HCT116 (cell line): ENCODE measurements around the gene CFAP119. TPM values are rescaled to one million over a fixed set of nuclear protein-coding genes. Genes with fewer than 3 reads are reported as not detected.

Experiments used
- ATAC-seq: fragments of 200-7000 bp; cut with Tn5 transposase; 2 replicates; pipeline ENCODE4 v1.9.1; 2020; ENCODE audit warnings: mild to moderate bottlenecking, moderate library complexity
- BruUV-seq: library from RNA; stranded (reverse); fragments of 400-500 nt; replicated peaks from 2 replicates; lab custom pipeline; 2021; lab: Mats Ljungman, UMichigan
- CTCF ChIA-PET: fragments of 300-600 bp; sonication (Branson Sonifier 250); formaldehyde crosslinking; loops from one replicate; lab custom pipeline; 2021; ENCODE audit warnings: antibody characterized with exemption; lab: Charles Lee
- POLR2A ChIA-PET: fragments of 300-600, 350-600 bp; sonication (Branson Sonifier 250); formaldehyde crosslinking; loops from one replicate; lab custom pipeline; 2021; ENCODE audit warnings: antibody characterized with exemption; lab: Charles Lee
- RAD21 ChIA-PET, 2 experiments: fragments of 300-600 bp; sonication (Branson Sonifier 250); formaldehyde crosslinking; loops; one replicate each; lab custom pipeline; 2023; ENCODE audit warnings: low total read pairs in 2 of 2; ENCODE audit not compliant: uncharacterized antibody in 2 of 2, unreplicated experiment in 2 of 2, low non-redundant PET in 1 of 2; lab: Charles Lee
- DNase-seq: peaks from one replicate; pipeline ENCODE4 v3.0.0-alpha.2; 2010; ENCODE audit warnings: low read depth, low spot score
- H2AFZ ChIP-seq: fragments of 200-600 bp; shearing (Covaris generic), sonication (generic); 2 replicates; pipeline ENCODE4 v1.6.1; 2017; ENCODE audit warnings: low read depth, mixed run types, mixed read lengths, antibody characterized with exemption, low read length; ENCODE audit not compliant: poor library complexity, severe bottlenecking
- H3K27ac ChIP-seq: 2 replicates; pipeline ENCODE4 v1.5.1; 2012; ENCODE audit warnings: low read depth, low read length
- H3K27me3 ChIP-seq: fragments of 200-600 bp; sonication (generic); 2 replicates; pipeline ENCODE4 v1.6.1; 2016; ENCODE audit warnings: mixed run types, low read length, mixed read lengths; ENCODE audit not compliant: insufficient read depth
- H3K36me3 ChIP-seq, 2 experiments: fragments of 200-500 bp in 1 of 2; fragments of 200-600 bp in 1 of 2; sonication (Bioruptor generic) in 1 of 2; sonication (generic) in 1 of 2; 2 replicates each; pipeline versions ENCODE4 v1.5.1 to v1.6.1; 2014 to 2016; ENCODE audit warnings: low read length in 2 of 2, inconsistent platforms in 1 of 2, mixed read lengths in 1 of 2, mixed run types in 1 of 2; ENCODE audit not compliant: insufficient read depth in 2 of 2, control insufficient read depth in 1 of 2
- H3K4me1 ChIP-seq, 2 experiments: fragments of 200-600 bp in 1 of 2; sonication (generic) in 1 of 2; 2 replicates each; pipeline versions ENCODE4 v1.5.1 to v1.6.1; 2012 to 2017; ENCODE audit warnings: low read length in 2 of 2, inconsistent platforms in 1 of 2, mild to moderate bottlenecking in 1 of 2, mixed read lengths in 1 of 2, mixed run types in 1 of 2, moderate library complexity in 1 of 2; ENCODE audit not compliant: insufficient read depth in 2 of 2, control insufficient read depth in 1 of 2
- H3K4me2 ChIP-seq: fragments of 200-600 bp; sonication (generic); 2 replicates; pipeline ENCODE4 v1.6.1; 2017; ENCODE audit warnings: mixed run types, low read length, mixed read lengths
- H3K4me3 ChIP-seq, 2 experiments: fragments of 200-600 bp in 1 of 2; sonication (generic) in 1 of 2; replicated peaks in 1 of 2; 2 replicates each; pipeline ENCODE4 v1.5.1; 2011 to 2016; ENCODE audit warnings: low read length in 2 of 2, control low read depth in 1 of 2, low read depth in 1 of 2, mild to moderate bottlenecking in 1 of 2, mixed read lengths in 1 of 2, mixed run types in 1 of 2
- H3K79me2 ChIP-seq: fragments of 200-600 bp; sonication (generic); 2 replicates; pipeline ENCODE4 v1.6.1; 2017; ENCODE audit warnings: mild to moderate bottlenecking, mixed run types, low read length, moderate library complexity, mixed read lengths; ENCODE audit not compliant: insufficient read depth
- H3K9ac ChIP-seq: fragments of 200-600 bp; sonication (generic); 2 replicates; pipeline ENCODE4 v1.6.1; 2016; ENCODE audit warnings: low read length, mixed read lengths
- H3K9me2 ChIP-seq: fragments of 200-600 bp; sonication (generic), shearing (Covaris generic); 2 replicates; pipeline ENCODE4 v1.6.1; 2017; ENCODE audit warnings: mixed run types, mild to moderate bottlenecking, moderate library complexity; ENCODE audit not compliant: insufficient read depth
- H3K9me3 ChIP-seq, 2 experiments: fragments of 200-500 bp in 1 of 2; fragments of 200-600 bp in 1 of 2; sonication (Bioruptor generic) in 1 of 2; sonication (generic) in 1 of 2; 2 replicates each; pipeline ENCODE4 v1.6.1; 2014 to 2017; ENCODE audit warnings: low read length in 2 of 2, mixed read lengths in 2 of 2, inconsistent platforms in 1 of 2, low read depth in 1 of 2, mild to moderate bottlenecking in 1 of 2, mixed run types in 1 of 2, moderate library complexity in 1 of 2; ENCODE audit not compliant: control insufficient read depth in 1 of 2, insufficient read depth in 1 of 2
- H4K20me1 ChIP-seq: fragments of 200-600 bp; sonication (generic), shearing (Covaris generic); 2 replicates; pipeline ENCODE4 v1.6.1; 2017; ENCODE audit warnings: mixed run types, mild to moderate bottlenecking, moderate library complexity; ENCODE audit not compliant: insufficient read depth
- EZH2 ChIP-seq: fragments of 200-600 bp; sonication (generic); IDR thresholded peaks from 2 replicates; pipeline ENCODE4 v1.6.1; 2017; ENCODE audit warnings: antibody characterized with exemption, mixed run types
- POLR2AphosphoS5 ChIP-seq: IDR thresholded peaks from 2 replicates; pipeline ENCODE4 v1.6.1; 2011; ENCODE audit warnings: mild to moderate bottlenecking, low read depth, low read length, moderate library complexity
- SP1 ChIP-seq: IDR thresholded peaks from 2 replicates; pipeline ENCODE4 v1.6.1; 2012; ENCODE audit warnings: low read depth
- TCF7L2 ChIP-seq: IDR thresholded peaks from 2 replicates; pipeline ENCODE4 v1.7.0; 2011; ENCODE audit warnings: borderline replicate concordance, inconsistent platforms; ENCODE audit not compliant: insufficient read depth, insufficient read length; ENCODE audit errors: extremely low read depth
- ZNF274 ChIP-seq: fragments of 200-500 bp; sonication (Bioruptor generic); IDR thresholded peaks from 2 replicates; pipeline ENCODE4 v1.6.1; 2014; ENCODE audit warnings: mild to moderate bottlenecking, low read depth, low read length, inconsistent platforms
- intact Hi-C: fragments of 100-400 bp; cut with micrococcal nuclease; formaldehyde crosslinking; loops from 2 replicates; pipeline ENCODE4 v1.10.0; 2022
- total RNA-seq: library from RNA; stranded (reverse); gene quantifications from one replicate; pipeline ENCODE4 v1.2.1, GENCODE V29; 2021; ENCODE audit not compliant: unreplicated experiment

CFAP119 gene
- total RNA-seq, 1 experiment from 2014 or later: 12.6 TPM

DNA sequence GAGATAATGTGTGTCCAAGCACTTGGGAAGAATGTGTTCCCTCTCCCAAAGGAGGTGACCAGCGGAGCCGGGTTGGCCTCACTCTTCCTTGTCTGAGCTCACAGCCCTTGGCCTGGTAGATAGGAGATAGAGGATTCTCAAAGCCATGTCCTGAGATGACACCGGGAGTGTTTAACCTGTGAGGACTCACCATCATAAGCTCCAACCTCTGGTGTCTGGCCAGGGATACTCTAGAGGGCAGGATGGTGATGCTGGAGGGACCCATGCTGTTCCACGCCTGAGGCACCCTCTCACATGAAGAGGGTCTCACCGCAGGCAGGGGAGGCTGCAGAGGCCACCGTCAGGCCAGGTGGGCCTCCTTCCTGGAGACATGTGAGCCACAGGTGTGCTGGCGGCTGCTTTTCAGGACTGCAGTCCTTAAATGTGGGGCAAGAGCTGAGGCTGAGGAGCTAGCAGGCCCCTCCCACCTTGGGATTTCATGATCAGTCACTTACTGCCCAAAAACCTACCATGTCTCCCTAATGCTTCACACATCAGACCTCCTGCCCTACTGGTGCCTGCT lies 31.7 kb upstream of the CFAP119 start:
- RAD21 ChIA-PET: no interaction called here
- CTCF ChIA-PET: no interaction called here
- no peaks in the 10 kb centered on the region for H3K4me1 ChIP-seq

DNA sequence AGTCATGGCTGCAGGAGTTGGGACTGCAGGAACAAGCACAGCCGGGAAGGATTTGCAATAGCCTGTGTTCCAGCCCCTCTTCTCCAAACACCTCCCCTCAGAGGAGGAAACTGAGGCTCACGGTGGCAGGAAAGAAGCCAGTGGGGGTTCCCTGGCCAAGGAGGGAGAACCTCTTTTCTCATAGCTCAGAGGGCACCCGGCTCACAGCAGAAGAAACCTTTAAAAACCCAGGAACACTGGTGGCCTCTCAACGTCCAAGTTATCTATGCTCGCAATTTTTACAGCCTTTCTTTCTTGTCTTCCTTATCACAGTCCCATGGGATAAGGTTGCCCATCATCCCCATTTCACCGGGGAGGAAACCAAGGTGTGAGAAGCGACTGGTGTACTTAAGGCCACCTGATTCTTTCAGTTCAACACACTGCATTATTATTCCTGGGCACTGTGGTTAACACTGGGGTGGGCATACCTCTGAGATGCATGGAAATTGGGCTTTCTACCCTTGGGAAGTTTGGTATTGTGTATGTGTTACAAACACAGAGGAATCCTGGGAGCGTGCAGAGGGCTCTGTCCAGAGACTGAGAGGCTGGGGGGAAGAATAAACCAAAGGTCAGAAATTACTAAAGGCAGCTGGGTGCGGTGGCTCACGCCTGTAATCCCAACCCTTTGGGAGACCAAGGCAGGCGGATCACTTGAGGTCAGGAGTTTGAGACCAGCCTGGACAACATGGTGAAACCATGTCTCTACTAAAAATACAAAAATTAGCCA lies 25.9 kb upstream of the CFAP119 start:
- intact Hi-C loops: loop anchor here (1.0 to 5.0 kb wide), 3 partner anchors 18 to 135 kb away; partner anchors contain the start of gene FBXL19
- H4K20me1 ChIP-seq: no peaks in the 10 kb centered on the region
- peak overlapping the region; percentile 98 for H3K4me2 ChIP-seq
- peak overlapping the region; percentile 78 for H3K27ac ChIP-seq
- ChIA-PET CTCF (interaction anchor here (0.8 to 1.1 kb wide), 2 partner anchors 15 to 18 kb away, joined by 3 to 11 read pairs; no protein-coding TSS in a partner anchor), POLR2A (interaction anchor here (0.6 to 2.6 kb wide), 4 partner anchors 16 to 127 kb away, joined by 3 to 23 read pairs (median 4); no protein-coding TSS in a partner anchor), RAD21 (interaction anchor here in 1 of 2 experiments (1.3 kb wide), 1 partner anchor 18 kb away, joined by 4 read pairs; no protein-coding TSS in a partner anchor)
- H3K9ac ChIP-seq: peak overlapping the region; percentile 92
- peak overlapping the region; percentile 81 for H2AFZ ChIP-seq
- peak overlapping the region; percentile 92 to 94 for H3K4me3 ChIP-seq
- BruUV-seq: no TSS peak
- H3K9me2 ChIP-seq: no peaks in the 10 kb centered on the region
- H3K79me2 ChIP-seq: peaks cover 21% of the 10 kb centered on the region
- ATAC-seq (no peak), DNase-seq (no peak)
- H3K4me1 ChIP-seq: peaks cover 7 to 22% of the 10 kb centered on the region in 2 experiments; a peak in 3 of 4 replicates
- H3K36me3 ChIP-seq: peaks cover 0 to 3% of the 10 kb centered on the region in 2 experiments; a peak in 2 of 4 replicates
- H3K9me3 ChIP-seq: no peaks in the 10 kb centered on the region
- H3K27me3 ChIP-seq: no peaks in the 10 kb centered on the region
- no peak for TF ChIP-seq ZNF274
- TF ChIP-seq POLR2AphosphoS5: no peak

More for the DNA sequence above, 31.7 kb upstream of the CFAP119 start:
- Histone ChIP-seq H3K4me3 (no peak overlapping the region), H3K36me3 (no peaks in the 10 kb centered on the region), H3K9ac (no peak overlapping the region), H3K79me2 (no peaks in the 10 kb centered on the region), H3K4me2 (no peak overlapping the region), H3K9me3 (no peaks in the 10 kb centered on the region), H3K27me3 (no peaks in the 10 kb centered on the region), H3K9me2 (no peaks in the 10 kb centered on the region), H3K27ac (no peak overlapping the region), H4K20me1 (no peaks in the 10 kb centered on the region), H2AFZ (no peak overlapping the region)
- intact Hi-C loops: no loop called here
- no peak for DNase-seq
- no TSS peak for BruUV-seq
- no peak for ATAC-seq
- POLR2A ChIA-PET: interaction anchor here (1.9 kb wide), 1 partner anchor 11 kb away, joined by 4 read pairs; no protein-coding TSS in a partner anchor
- TF ChIP-seq SP1 (no peak), EZH2 (no peak), TCF7L2 (no peak)
